IMR-90 (cell line): ENCODE data around the gene MCF2L. TPM values are rescaled to one million over a fixed set of nuclear protein-coding genes. Genes with fewer than 3 reads are reported as not detected.
A peak's percentile ranks its signal among the peaks of the same experiment; 100 is the strongest.

ENCODE experiments used
- ATAC-seq: fragments of 200-7000 bp; cut with Tn5 transposase; 2 replicates; pipeline ENCODE4 v1.9.1; 2020; ENCODE audit warnings: low read depth, mild to moderate bottlenecking, moderate library complexity
- BruUV-seq: library from RNA; stranded (reverse); fragments of 400-500 nt; replicated peaks from 2 replicates; lab custom pipeline; 2021; lab: Mats Ljungman, UMichigan
- CTCF ChIA-PET: fragments of 300-600 bp; formaldehyde crosslinking; extraction: SDS; loops from one replicate; lab custom pipeline; 2021; ENCODE audit warnings: antibody characterized with exemption; lab: Yijun Ruan, JAX
- POLR2A ChIA-PET: fragments of 300-600 bp; sonication (Branson Sonifier 250); formaldehyde crosslinking; loops from one replicate; lab custom pipeline; 2022; ENCODE audit warnings: antibody characterized with exemption; ENCODE audit not compliant: unreplicated experiment; lab: Charles Lee
- DNase-seq: peaks from one replicate; pipeline ENCODE4 v3.0.0; 2013
- H2AFZ ChIP-seq: replicated peaks from 2 replicates; pipeline ENCODE3; 2013; ENCODE audit warnings: low read length, mild to moderate bottlenecking; ENCODE audit not compliant: poor library complexity
- H2AK5ac ChIP-seq: 2 replicates; pipeline ENCODE4 v1.6.1; 2013; ENCODE audit warnings: low read depth, low read length, inconsistent platforms
- H2AK9ac ChIP-seq: replicated peaks from 2 replicates; pipeline ENCODE3; 2013; ENCODE audit warnings: mild to moderate bottlenecking, low read depth, low read length, moderate library complexity; ENCODE audit not compliant: poor library complexity
- H2BK120ac ChIP-seq: 2 replicates; pipeline ENCODE4 v1.6.1; 2013; ENCODE audit warnings: low read depth, low read length, inconsistent platforms
- H2BK15ac ChIP-seq: 3 replicates; pipeline ENCODE4 v1.6.1; 2013; ENCODE audit warnings: low read depth, low read length, inconsistent platforms
- H2BK20ac ChIP-seq: 2 replicates; pipeline ENCODE4 v1.6.1; 2013; ENCODE audit warnings: low read depth, mild to moderate bottlenecking, inconsistent platforms, low read length, moderate library complexity
- H2BK5ac ChIP-seq: 2 replicates; pipeline ENCODE4 v1.6.1; 2013; ENCODE audit warnings: mild to moderate bottlenecking, low read depth, low read length, inconsistent platforms; ENCODE audit not compliant: poor library complexity, severe bottlenecking
- H3K14ac ChIP-seq: replicated peaks from 2 replicates; pipeline ENCODE4 v1.6.1; 2013; ENCODE audit warnings: low read depth, low read length, inconsistent platforms
- H3K18ac ChIP-seq: 2 replicates; pipeline ENCODE4 v1.6.1; 2013; ENCODE audit warnings: low read depth, low read length, control low read depth
- H3K23ac ChIP-seq: 2 replicates; pipeline ENCODE4 v1.6.1; 2013; ENCODE audit warnings: low read depth, low read length, inconsistent platforms
- H3K27ac ChIP-seq: 2 replicates; pipeline ENCODE4 v1.5.1; 2013; ENCODE audit warnings: mild to moderate bottlenecking, control low read depth, low read length; ENCODE audit not compliant: insufficient read depth
- H3K27me3 ChIP-seq: 2 replicates; pipeline ENCODE4 v1.6.1; 2013; ENCODE audit warnings: low read length; ENCODE audit not compliant: control insufficient read depth, insufficient read depth
- H3K36me3 ChIP-seq: 2 replicates; pipeline ENCODE4 v1.6.1; 2013; ENCODE audit warnings: low read length, mixed read lengths; ENCODE audit not compliant: control insufficient read depth, insufficient read depth
- H3K4ac ChIP-seq: 2 replicates; pipeline ENCODE4 v1.6.1; 2013; ENCODE audit warnings: low read depth, low read length, inconsistent platforms
- H3K4me1 ChIP-seq: 2 replicates; pipeline ENCODE4 v1.6.1; 2013; ENCODE audit warnings: low read length, mixed read lengths; ENCODE audit not compliant: control insufficient read depth, insufficient read depth
- H3K4me2 ChIP-seq: 2 replicates; pipeline ENCODE4 v1.6.1; 2013; ENCODE audit warnings: low read depth, mild to moderate bottlenecking, control low read depth, low read length, moderate library complexity
- H3K4me3 ChIP-seq: 2 replicates; pipeline ENCODE4 v1.5.1; 2013; ENCODE audit warnings: low read depth, mild to moderate bottlenecking, control low read depth, low read length, moderate library complexity; ENCODE audit not compliant: insufficient read depth
- H3K56ac ChIP-seq: 2 replicates; pipeline ENCODE4 v1.6.1; 2013; ENCODE audit warnings: low read length, inconsistent platforms; ENCODE audit not compliant: insufficient read depth; ENCODE audit errors: extremely low read depth
- H3K79me1 ChIP-seq, 2 experiments: 2 replicates each; pipeline ENCODE4 v1.6.1; 2013; ENCODE audit warnings: low read length in 2 of 2, inconsistent platforms in 1 of 2, low read depth in 1 of 2
- H3K9ac ChIP-seq: 2 replicates; pipeline ENCODE4 v1.6.1; 2013; ENCODE audit warnings: low read depth, low read length, control low read depth
- H3K9me1 ChIP-seq: 2 replicates; pipeline ENCODE4 v1.6.1; 2013; ENCODE audit warnings: low read length, inconsistent platforms; ENCODE audit not compliant: insufficient read depth
- H3K9me3 ChIP-seq: 2 replicates; pipeline ENCODE4 v1.6.1; 2013; ENCODE audit warnings: low read length; ENCODE audit not compliant: control insufficient read depth, insufficient read depth
- H4K20me1 ChIP-seq: 2 replicates; pipeline ENCODE4 v1.6.1; 2013; ENCODE audit warnings: low read length, inconsistent platforms; ENCODE audit not compliant: insufficient read depth
- H4K5ac ChIP-seq: 2 replicates; pipeline ENCODE4 v1.6.1; 2013; ENCODE audit warnings: mild to moderate bottlenecking, low read depth, low read length, control low read depth
- H4K8ac ChIP-seq, 2 experiments: 2 replicates each; pipeline ENCODE4 v1.6.1; 2013; ENCODE audit warnings: low read depth in 2 of 2, low read length in 2 of 2, control low read depth in 1 of 2, inconsistent platforms in 1 of 2
- H4K91ac ChIP-seq: 2 replicates; pipeline ENCODE4 v1.6.1; 2013; ENCODE audit warnings: low read depth, low read length, inconsistent platforms; ENCODE audit not compliant: insufficient read depth
- CEBPB ChIP-seq: IDR thresholded peaks from 2 replicates; pipeline ENCODE4 v1.6.1; 2012; ENCODE audit warnings: low read depth, low read length, improper control_type of control experiment
- CHD1 ChIP-seq: IDR thresholded peaks from 2 replicates; pipeline ENCODE4 v1.6.1; 2012; ENCODE audit warnings: low read depth, low read length, improper control_type of control experiment
- CTCF ChIP-seq: conservative IDR thresholded peaks from 2 replicates; pipeline ENCODE4 v1.5.1; 2012; ENCODE audit warnings: mild to moderate bottlenecking, low read depth, low read length, improper control_type of control experiment
- ELK1 ChIP-seq: fragments of 150-350 bp; IDR thresholded peaks from 2 replicates; pipeline ENCODE4 v1.6.1; 2016; ENCODE audit warnings: low read depth, mild to moderate bottlenecking, low read length, moderate library complexity, borderline replicate concordance
- FOS ChIP-seq: fragments of 150-350 bp; IDR thresholded peaks from 2 replicates; pipeline ENCODE4 v1.6.1; 2016; ENCODE audit warnings: low read depth, low read length
- MAFK ChIP-seq: IDR thresholded peaks from 2 replicates; pipeline ENCODE4 v1.6.1; 2012; ENCODE audit warnings: low read depth, low read length, improper control_type of control experiment
- MAZ ChIP-seq: IDR thresholded peaks from 2 replicates; pipeline ENCODE4 v1.6.1; 2012; ENCODE audit warnings: low read depth, mild to moderate bottlenecking, low read length, improper control_type of control experiment, moderate library complexity, borderline replicate concordance
- MXI1 ChIP-seq: IDR thresholded peaks from 2 replicates; pipeline ENCODE4 v1.6.1; 2012; ENCODE audit warnings: low read depth, mild to moderate bottlenecking, low read length, moderate library complexity, borderline replicate concordance
- NFE2L2 ChIP-seq: fragments of 150-350 bp; IDR thresholded peaks from 2 replicates; pipeline ENCODE4 v1.6.1; 2016; ENCODE audit warnings: low read depth, mild to moderate bottlenecking, low read length
- RFX5 ChIP-seq: IDR thresholded peaks from 2 replicates; pipeline ENCODE4 v1.8.0; 2012; ENCODE audit warnings: low read depth, mild to moderate bottlenecking, low read length, moderate library complexity
- SMC3 ChIP-seq: fragments of 150-350 bp; IDR thresholded peaks from 2 replicates; pipeline ENCODE4 v1.6.1; 2016; ENCODE audit warnings: low read depth, mild to moderate bottlenecking, antibody characterized with exemption, low read length, moderate library complexity
- USF2 ChIP-seq: fragments of 150-350 bp; IDR thresholded peaks from 2 replicates; pipeline ENCODE4 v1.6.1; 2017; ENCODE audit warnings: mild to moderate bottlenecking, antibody characterized with exemption, low read length, low read depth
- WGBS, 2 experiments: methylation state at CpG; one replicate each; pipeline versions ENCODE4 v1.1.5 to v1.1.7; 2013; ENCODE audit warnings: missing lambda C conversion rate in 2 of 2; ENCODE audit not compliant: insufficient read length in 1 of 2; ENCODE audit errors: extremely low coverage in 2 of 2; 5-methylcytosine and 5-hydroxymethylcytosine counted together
- dilution Hi-C: fragments of 300-500 bp; cut with HindIII; formaldehyde crosslinking; loops from one replicate; pipeline ENCODE4 v1.14.3; 2018; ENCODE audit warnings: low sequenced_read_pairs; ENCODE audit not compliant: unreplicated experiment
- in situ Hi-C: fragments of 300-500 bp; cut with MboI; formaldehyde crosslinking; loops from 3 replicates; pipeline ENCODE4 v1.14.3; 2019; ENCODE audit warnings: low sequenced_read_pairs, inconsistent platforms, mixed read lengths
- intact Hi-C: fragments of 100-400 bp; cut with micrococcal nuclease; formaldehyde crosslinking; loops from 2 replicates; pipeline ENCODE4 v1.10.0; 2022
- polyA plus RNA-seq, 3 experiments: library from polyadenylated mRNA; depleted of rRNA; stranded (reverse); fragments of >200 nt; gene quantifications; 2 replicates each; pipeline ENCODE4 v1.2.3, GENCODE V29; 2012; ENCODE audit warnings: low replicate concordance in 1 of 3
- total RNA-seq: library from RNA; depleted of rRNA; stranded (reverse); fragments of >200 nt; gene quantifications from 2 replicates; pipeline ENCODE4 v1.2.3, GENCODE V29; 2012

The MCF2L gene
- total and polyA plus RNA-seq, 2 of the 4 experiments (the other 2 are of a cell fraction) = 0.18 TPM; not detected in 1

DNA sequence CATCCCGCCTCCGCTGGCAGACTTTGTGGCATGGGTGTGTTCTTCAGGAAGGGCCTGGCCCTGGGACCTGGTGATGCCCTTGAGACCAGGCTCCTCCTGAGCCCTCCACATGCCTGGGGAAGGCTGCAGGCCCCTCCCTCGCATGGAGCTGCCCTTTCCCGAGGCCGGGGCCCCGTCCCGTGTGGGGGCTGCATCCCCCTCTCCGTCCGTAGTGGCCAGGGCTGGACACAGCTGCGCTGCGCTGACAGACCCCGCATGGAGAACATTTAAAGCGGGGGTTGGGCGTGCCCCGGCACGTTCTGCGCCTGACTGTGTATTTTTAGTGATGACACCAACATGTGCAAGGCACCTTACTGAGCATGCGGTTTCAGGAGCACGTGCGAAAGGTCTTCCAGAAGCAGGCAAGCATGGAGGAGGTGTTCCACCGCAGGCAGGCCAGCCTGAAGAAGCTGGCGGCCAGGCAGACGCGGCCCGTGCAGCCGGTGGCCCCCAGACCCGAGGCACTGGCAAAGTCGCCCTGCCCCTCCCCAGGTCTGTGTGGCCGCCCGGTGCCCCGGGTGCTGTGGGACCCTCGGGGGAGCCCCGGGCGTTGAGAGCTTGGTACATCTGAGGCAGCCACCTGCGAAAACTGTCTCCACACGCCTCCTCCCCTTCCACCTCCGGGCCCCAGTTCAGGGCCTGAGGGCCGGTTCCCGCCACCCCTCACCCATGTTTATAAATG, 107.8 kb downstream of the MCF2L start:
- 90% methylated on average over 32 of the region's 39 CpGs; no CpG with 5 or more reads in 1 of the 2 experiments for WGBS, 2 experiments

More for the DNA sequence above, 107.8 kb downstream of the MCF2L start:
- Histone ChIP-seq H2BK20ac (no peak overlapping the region), H2BK15ac (no peak overlapping the region), H4K20me1 (no peaks in the 10 kb centered on the region), H3K4me3 (no peak overlapping the region), H4K8ac (no peak overlapping the region), H2BK120ac (no peak overlapping the region), H3K4ac (no peak overlapping the region), H4K5ac (no peak overlapping the region), H2AK9ac (peak overlapping the region; percentile 65), H2AK5ac (no peak overlapping the region), H3K9me3 (no peaks in the 10 kb centered on the region), H3K9ac (no peak overlapping the region), H3K4me2 (no peak overlapping the region), H3K27me3 (peaks cover 23% of the 10 kb centered on the region), H3K14ac (no peak overlapping the region), H3K56ac (no peak overlapping the region), H3K9me1 (no peaks in the 10 kb centered on the region), H3K36me3 (no peaks in the 10 kb centered on the region), H4K91ac (no peak overlapping the region), H3K79me1 (no peaks in the 10 kb centered on the region), H2BK5ac (no peak overlapping the region), H3K23ac (no peak overlapping the region), H3K27ac (no peak overlapping the region), H2AFZ (no peak overlapping the region), H3K18ac (no peak overlapping the region), H3K4me1 (no peaks in the 10 kb centered on the region; the same call in 1 of the 2 replicates)
- ChIA-PET CTCF (no interaction called here), POLR2A (no interaction called here)
- in situ Hi-C loops = no loop called here
- no TSS peak for BruUV-seq
- TF ChIP-seq SMC3 (no peak), NFE2L2 (no peak), ELK1 (no peak), MAZ (no peak), MXI1 (no peak), FOS (no peak), MAFK (no peak), RFX5 (no peak), CTCF (no peak), CHD1 (no peak), CEBPB (no peak), USF2 (no peak)
- ATAC-seq (no peak), DNase-seq (no peak)
- intact Hi-C loops = no loop called here
- dilution Hi-C loops = no loop called here
